ELR (cell line): Measurements from ENCODE around the gene MORF4L1.
A peak's percentile ranks its signal among the peaks of the same experiment; 100 is the strongest.
"Not testable (repeated sequence)": the region's sequence is repeated elsewhere in the genome, so short reads cannot be mapped to it uniquely, and the experiment has no call there.

Experiments
- DNase-seq: peaks from one replicate; pipeline ENCODE4 v3.0.0-alpha.2; 2015; ENCODE audit warnings: low read depth

The MORF4L1 gene

GRCh38 chr15:78900819-78901533 is 28.3 kb downstream of the MORF4L1 start:
- not testable (repeated sequence) for DNase-seq

- not testable (repeated sequence) for DNase-seq
Observed at GRCh38 chr15:78902281-78903032, 29.8 kb downstream of the MORF4L1 start.

- DNase-seq: no peak
Observed at GRCh38 chr15:78904599-78905358, 32.1 kb downstream of the MORF4L1 start.

GRCh38 chr15:78906316-78906620 is 33.6 kb downstream of the MORF4L1 start:
- peak; percentile 93 for DNase-seq

- peak; percentile 40 for DNase-seq
Observed at GRCh38 chr15:78907577-78907976, 34.9 kb downstream of the MORF4L1 start.

GRCh38 chr15:78909160-78909695 is 36.5 kb downstream of the MORF4L1 start:
- no peak for DNase-seq

GRCh38 chr15:78909791-78910228 is 37.1 kb downstream of the MORF4L1 start:
- peak; percentile 60 for DNase-seq

GRCh38 chr15:78910271-78910670 is 37.6 kb downstream of the MORF4L1 start:
- no peak for DNase-seq

- DNase-seq: no peak
Observed at GRCh38 chr15:78912316-78912715, 39.6 kb downstream of the MORF4L1 start.

GRCh38 chr15:78913012-78913411 is 40.3 kb downstream of the MORF4L1 start:
- DNase-seq: no peak

GRCh38 chr15:78914027-78914764 is 41.5 kb downstream of the MORF4L1 start:
- peak; percentile 35 for DNase-seq

GRCh38 chr15:78915341-78916087 is 42.8 kb downstream of the MORF4L1 start:
- no peak for DNase-seq

GRCh38 chr15:78916088-78916487 is 43.4 kb downstream of the MORF4L1 start:
- DNase-seq: no peak

- no peak for DNase-seq
Observed at GRCh38 chr15:78917888-78918287, 45.2 kb downstream of the MORF4L1 start.

- no peak for DNase-seq
Observed at GRCh38 chr15:78921517-78921916, 48.8 kb downstream of the MORF4L1 start.

- DNase-seq: no peak
Observed at GRCh38 chr15:78921940-78922339, 49.2 kb downstream of the MORF4L1 start.

- DNase-seq: no peak
Observed at GRCh38 chr15:78922527-78922926, 49.8 kb downstream of the MORF4L1 start.

GRCh38 chr15:78923015-78923414 is 50.3 kb downstream of the MORF4L1 start:
- no peak for DNase-seq

GRCh38 chr15:78923480-78924360 is 51.0 kb downstream of the MORF4L1 start:
- no peak for DNase-seq

- no peak for DNase-seq
Observed at GRCh38 chr15:78925076-78925624, 52.5 kb downstream of the MORF4L1 start.
